A549 (cell line): ENCODE data around the gene TBCK. TPM values are rescaled to one million over a fixed set of nuclear protein-coding genes. Genes with fewer than 3 reads are reported as not detected.

ENCODE experiments used
- ATAC-seq, 2 experiments: fragments of 200-7000 bp in 1 of 2; fragments of >200 bp in 1 of 2; cut with Nextera tagmentation in 1 of 2; cut with Tn5 transposase in 1 of 2; 3 replicates each; pipeline versions ENCODE4 v1.8.0 to v1.9.1; 2018 to 2020; ENCODE audit warnings: mild to moderate bottlenecking in 1 of 2, moderate library complexity in 1 of 2
- CTCF ChIA-PET: fragments of 300-600 bp; sonication (Branson Sonifier 250); formaldehyde crosslinking; extraction: SDS; loops from one replicate; lab custom pipeline; 2021; ENCODE audit warnings: antibody characterized with exemption, inconsistent platforms; lab: Yijun Ruan, JAX
- POLR2A ChIA-PET: fragments of 350-600 bp; formaldehyde crosslinking; extraction: SDS; loops from one replicate; lab custom pipeline; 2021; ENCODE audit warnings: antibody characterized with exemption, inconsistent platforms; lab: Yijun Ruan, JAX
- DNase-seq, 2 experiments: peaks; one replicate each; pipeline versions ENCODE4 v3.0.0 to v3.0.0-alpha.2; 2011 to 2016; ENCODE audit warnings: low read depth in 1 of 2, low spot score in 1 of 2
- FAIRE-seq: peaks from 2 replicates; lab custom pipeline; 2011; peaks lifted over from hg19 to GRCh38; lab: Jason Lieb, UNC
- H3K27ac ChIP-seq, 2 experiments: fragments of >200 bp; sonication (Bioruptor Twin); formaldehyde crosslinking; 3 replicates each; pipeline ENCODE4 v1.5.1; 2016 to 2017
- H3K4me1 ChIP-seq: fragments of >200 bp; sonication (Bioruptor Twin); formaldehyde crosslinking; 3 replicates; pipeline ENCODE4 v1.6.1; 2016
- H3K4me2 ChIP-seq: fragments of >200 bp; sonication (Bioruptor Twin); formaldehyde crosslinking; 3 replicates; pipeline ENCODE4 v1.6.1; 2016
- H3K4me3 ChIP-seq: fragments of >200 bp; sonication (Bioruptor Twin); formaldehyde crosslinking; 3 replicates; pipeline ENCODE4 v1.5.1; 2016
- H3K9me3 ChIP-seq: fragments of >200 bp; sonication (Bioruptor Twin); formaldehyde crosslinking; 3 replicates; pipeline ENCODE4 v1.6.1; 2016
- CBX2 ChIP-seq: fragments of 200-600 bp; sonication (generic); IDR thresholded peaks from 2 replicates; pipeline ENCODE4 v1.6.1; 2016; ENCODE audit warnings: low read depth, mild to moderate bottlenecking, borderline replicate concordance
- CEBPB ChIP-seq, 2 experiments: fragments of >200 bp in 1 of 2; sonication (Bioruptor Twin) in 1 of 2; formaldehyde crosslinking in 1 of 2; IDR thresholded peaks; 2 replicates each; pipeline ENCODE4 v1.6.1; 2012 to 2016
- CHD2 ChIP-seq: fragments of 150-350 bp; IDR thresholded peaks from 2 replicates; pipeline ENCODE4 v1.6.1; 2014; ENCODE audit warnings: low read length; ENCODE audit not compliant: partially characterized antibody
- EHF ChIP-seq: fragments of 250-450 bp; sonication (Bioruptor Pico); IDR thresholded peaks from 2 replicates; pipeline ENCODE4 v1.5.0; 2020; ENCODE audit warnings: mild to moderate bottlenecking
- ESRRA ChIP-seq: fragments of 150-350 bp; IDR thresholded peaks from 2 replicates; pipeline ENCODE4 v1.6.1; 2014; ENCODE audit warnings: mild to moderate bottlenecking, low read length, borderline replicate concordance
- FOSL2 ChIP-seq, 2 experiments: fragments of 450-650 bp in 1 of 2; fragments of >200 bp in 1 of 2; sonication (Bioruptor Twin) in 1 of 2; formaldehyde crosslinking; IDR thresholded peaks; 2 replicates each; pipeline versions ENCODE4 v1.5.0 to v1.6.1; 2016 to 2020; ENCODE audit warnings: mild to moderate bottlenecking in 1 of 2, moderate library complexity in 1 of 2
- GATA3 ChIP-seq: IDR thresholded peaks from 2 replicates; pipeline ENCODE4 v1.6.1; 2012; ENCODE audit warnings: borderline replicate concordance
- HDAC2 ChIP-seq: fragments of 200-600 bp; sonication (generic); IDR thresholded peaks from 2 replicates; pipeline ENCODE4 v1.6.1; 2016
- HEYL ChIP-seq: fragments of 250-450 bp; sonication (Bioruptor Pico); IDR thresholded peaks from 2 replicates; pipeline ENCODE4 v1.8.0; 2021; ENCODE audit warnings: mild to moderate bottlenecking, moderate library complexity
- HOXA7 ChIP-seq: fragments of 250-450 bp; sonication (Bioruptor Pico); IDR thresholded peaks from 2 replicates; pipeline ENCODE4 v1.5.0; 2020; ENCODE audit warnings: mild to moderate bottlenecking, moderate library complexity
- JUNB ChIP-seq: fragments of >200 bp; sonication (Bioruptor Twin); formaldehyde crosslinking; IDR thresholded peaks from 2 replicates; pipeline ENCODE4 v1.6.1; 2016
- KDM1A ChIP-seq: fragments of 200-600 bp; sonication (generic); IDR thresholded peaks from 2 replicates; pipeline ENCODE4 v1.6.1; 2016; ENCODE audit warnings: low read depth, mild to moderate bottlenecking
- MAZ ChIP-seq: fragments of 150-350 bp; IDR thresholded peaks from 2 replicates; pipeline ENCODE4 v1.6.1; 2014; ENCODE audit warnings: antibody characterized with exemption, low read depth, low read length, borderline replicate concordance
- MYC ChIP-seq: IDR thresholded peaks from 2 replicates; pipeline ENCODE4 v1.6.1; 2012; ENCODE audit warnings: mild to moderate bottlenecking, inconsistent platforms, low read length, improper control_type of control experiment, borderline replicate concordance
- NPAS2 ChIP-seq: fragments of 250-450 bp; sonication (Bioruptor Pico); IDR thresholded peaks from 2 replicates; pipeline ENCODE4 v1.8.0; 2022; ENCODE audit warnings: mild to moderate bottlenecking, moderate library complexity, borderline replicate concordance
- POLR2A ChIP-seq: IDR thresholded peaks from 2 replicates; pipeline ENCODE4 v1.6.1; 2012; ENCODE audit warnings: mild to moderate bottlenecking, low read length
- RARB ChIP-seq: fragments of 250-450 bp; sonication (Bioruptor Pico); IDR thresholded peaks from 2 replicates; pipeline ENCODE4 v1.8.0; 2021; ENCODE audit warnings: mild to moderate bottlenecking, moderate library complexity
- RCOR1 ChIP-seq: fragments of 150-350 bp; IDR thresholded peaks from 2 replicates; pipeline ENCODE4 v1.6.1; 2014; ENCODE audit warnings: antibody characterized with exemption, low read length, low read depth
- SMC3 ChIP-seq: fragments of >200 bp; sonication (Bioruptor Twin); formaldehyde crosslinking; IDR thresholded peaks from 3 replicates; pipeline ENCODE4 v1.6.1; 2018; ENCODE audit warnings: inconsistent platforms
- ZC3H11A ChIP-seq: fragments of 450-650 bp; IDR thresholded peaks from 2 replicates; pipeline ENCODE4 v1.6.1; 2014; ENCODE audit warnings: antibody characterized with exemption, mild to moderate bottlenecking
- ZFP36 ChIP-seq: fragments of 450-650 bp; IDR thresholded peaks from 2 replicates; pipeline ENCODE4 v1.6.1; 2014; ENCODE audit warnings: borderline replicate concordance; ENCODE audit not compliant: partially characterized antibody
- ZNF302 ChIP-seq: fragments of 250-450 bp; sonication (Bioruptor Pico); IDR thresholded peaks from 2 replicates; pipeline ENCODE4 v1.9.0; 2021; ENCODE audit warnings: inconsistent platforms, mild to moderate bottlenecking, moderate library complexity
- ZSCAN20 ChIP-seq: fragments of 250-450 bp; sonication (Bioruptor Pico); IDR thresholded peaks from 2 replicates; pipeline ENCODE4 v1.8.0; 2022; ENCODE audit warnings: mild to moderate bottlenecking, moderate library complexity
- WGBS: methylation state at CpG from one replicate; pipeline ENCODE4 v1.1.6; 2017; ENCODE audit errors: missing lambda C conversion rate; 5-methylcytosine and 5-hydroxymethylcytosine counted together
- polyA plus RNA-seq, 4 experiments: library from polyadenylated mRNA; depleted of rRNA in 3 of 4; stranded (reverse); fragments of >200 nt; fragmentation: RNase III in 1 of 4; extraction: RNeasy Plus Mini Kit Qiagen cat#74134 plus additional on column Dnase treatment in 1 of 4; gene quantifications; 2 replicates in 3 of 4; 3 replicates in 1 of 4; pipeline ENCODE4 v1.2.3, GENCODE V29; 2011 to 2017
- TF ChIP-seq, protein P1 (sequence below): fragments of 250-450 bp; sonication (Bioruptor Pico); IDR thresholded peaks from 2 replicates; pipeline ENCODE4 v1.5.0; 2021; ENCODE audit warnings: mild to moderate bottlenecking, moderate library complexity, borderline replicate concordance
- TF ChIP-seq, protein P2 (sequence below): IDR thresholded peaks from 2 replicates; pipeline ENCODE4 v1.6.1; 2012
- TF ChIP-seq, protein P3 (sequence below): IDR thresholded peaks from 2 replicates; pipeline ENCODE4 v1.6.1; 2012; ENCODE audit warnings: low read depth, borderline replicate concordance
- TF ChIP-seq, protein P4 (sequence below): fragments of 250-450 bp; sonication (Bioruptor Pico); IDR thresholded peaks from 2 replicates; pipeline ENCODE4 v1.5.0; 2020; ENCODE audit warnings: low read depth, mild to moderate bottlenecking, moderate library complexity
- TF ChIP-seq, protein P5 (sequence below): IDR thresholded peaks from 2 replicates; pipeline ENCODE4 v1.6.1; 2012
- TF ChIP-seq, protein P6 (sequence below): fragments of 200-600 bp; sonication (generic); IDR thresholded peaks from 2 replicates; pipeline ENCODE4 v1.6.1; 2016; ENCODE audit warnings: antibody characterized with exemption, mild to moderate bottlenecking, moderate library complexity

Gene TBCK
- polyA plus RNA-seq, 2 of the 4 experiments (the other 2 are of a cell fraction) = 3.9 to 18.4 TPM

DNA sequence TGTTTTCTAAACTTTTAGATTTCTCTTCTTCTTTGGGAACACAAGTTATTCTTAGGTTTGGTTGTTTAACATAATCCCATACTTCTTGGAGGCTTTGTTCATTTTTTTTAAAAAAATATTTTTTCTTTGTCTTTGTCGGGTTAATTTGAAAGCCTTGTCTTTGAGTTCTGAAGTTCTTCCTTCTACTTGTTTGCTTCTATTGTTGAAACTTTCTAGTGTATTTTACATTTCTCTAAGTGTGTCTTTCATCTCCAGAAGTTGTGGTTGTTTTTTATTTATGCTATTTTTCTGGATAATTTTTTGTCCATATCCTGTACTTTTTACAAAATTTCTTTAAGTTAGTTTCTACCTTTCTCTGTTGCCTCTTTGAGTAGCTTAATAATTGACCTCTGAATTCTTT lies 304.6 kb downstream of the TBCK start:
- H3K9me3 ChIP-seq = no peaks in the 10 kb centered on the region
- ChIA-PET POLR2A (no interaction called here), CTCF (no interaction called here)
- no peak for DNase-seq
- H3K4me3 ChIP-seq = no peak overlapping the region
- no peaks in the 10 kb centered on the region for H3K4me1 ChIP-seq
- no peak for FAIRE-seq
- no peak overlapping the region for H3K27ac ChIP-seq
- WGBS = 77% methylated on average over 1 of the region's 1 CpG
- TF ChIP-seq ZC3H11A (no peak), ESRRA (no peak), FOSL2 (IDR thresholded peaks at IDR 0.05) (no peak), FOSL2 (CRISPR knock-in tag; IDR thresholded peaks at IDR 0.05) (no peak), GATA3 (no peak), ZSCAN20 (CRISPR knock-in tag) (no peak), CEBPB (IDR thresholded peaks at IDR 0.05) (no peak), NPAS2 (CRISPR knock-in tag) (no peak), ZNF302 (CRISPR knock-in tag) (no peak), CHD2 (no peak), EHF (no peak), SMC3 (no peak), RARB (no peak), MYC (no peak), HOXA7 (CRISPR knock-in tag) (no peak), RCOR1 (no peak)
- TF ChIP-seq, protein P1, sequence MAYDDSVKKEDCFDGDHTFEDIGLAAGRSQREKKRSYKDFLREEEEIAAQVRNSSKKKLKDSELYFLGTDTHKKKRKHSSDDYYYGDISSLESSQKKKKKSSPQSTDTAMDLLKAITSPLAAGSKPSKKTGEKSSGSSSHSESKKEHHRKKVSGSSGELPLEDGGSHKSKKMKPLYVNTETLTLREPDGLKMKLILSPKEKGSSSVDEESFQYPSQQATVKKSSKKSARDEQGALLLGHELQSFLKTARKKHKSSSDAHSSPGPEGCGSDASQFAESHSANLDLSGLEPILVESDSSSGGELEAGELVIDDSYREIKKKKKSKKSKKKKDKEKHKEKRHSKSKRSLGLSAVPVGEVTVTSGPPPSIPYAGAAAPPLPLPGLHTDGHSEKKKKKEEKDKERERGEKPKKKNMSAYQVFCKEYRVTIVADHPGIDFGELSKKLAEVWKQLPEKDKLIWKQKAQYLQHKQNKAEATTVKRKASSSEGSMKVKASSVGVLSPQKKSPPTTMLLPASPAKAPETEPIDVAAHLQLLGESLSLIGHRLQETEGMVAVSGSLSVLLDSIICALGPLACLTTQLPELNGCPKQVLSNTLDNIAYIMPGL = no peak
- TF ChIP-seq, protein P2, sequence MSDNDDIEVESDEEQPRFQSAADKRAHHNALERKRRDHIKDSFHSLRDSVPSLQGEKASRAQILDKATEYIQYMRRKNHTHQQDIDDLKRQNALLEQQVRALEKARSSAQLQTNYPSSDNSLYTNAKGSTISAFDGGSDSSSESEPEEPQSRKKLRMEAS = no peak
- TF ChIP-seq, protein P3, sequence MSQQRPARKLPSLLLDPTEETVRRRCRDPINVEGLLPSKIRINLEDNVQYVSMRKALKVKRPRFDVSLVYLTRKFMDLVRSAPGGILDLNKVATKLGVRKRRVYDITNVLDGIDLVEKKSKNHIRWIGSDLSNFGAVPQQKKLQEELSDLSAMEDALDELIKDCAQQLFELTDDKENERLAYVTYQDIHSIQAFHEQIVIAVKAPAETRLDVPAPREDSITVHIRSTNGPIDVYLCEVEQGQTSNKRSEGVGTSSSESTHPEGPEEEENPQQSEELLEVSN = no peak
- TF ChIP-seq, protein P4, sequence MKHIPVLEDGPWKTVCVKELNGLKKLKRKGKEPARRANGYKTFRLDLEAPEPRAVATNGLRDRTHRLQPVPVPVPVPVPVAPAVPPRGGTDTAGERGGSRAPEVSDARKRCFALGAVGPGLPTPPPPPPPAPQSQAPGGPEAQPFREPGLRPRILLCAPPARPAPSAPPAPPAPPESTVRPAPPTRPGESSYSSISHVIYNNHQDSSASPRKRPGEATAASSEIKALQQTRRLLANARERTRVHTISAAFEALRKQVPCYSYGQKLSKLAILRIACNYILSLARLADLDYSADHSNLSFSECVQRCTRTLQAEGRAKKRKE (CRISPR knock-in tag) = no peak
- TF ChIP-seq, protein P5, sequence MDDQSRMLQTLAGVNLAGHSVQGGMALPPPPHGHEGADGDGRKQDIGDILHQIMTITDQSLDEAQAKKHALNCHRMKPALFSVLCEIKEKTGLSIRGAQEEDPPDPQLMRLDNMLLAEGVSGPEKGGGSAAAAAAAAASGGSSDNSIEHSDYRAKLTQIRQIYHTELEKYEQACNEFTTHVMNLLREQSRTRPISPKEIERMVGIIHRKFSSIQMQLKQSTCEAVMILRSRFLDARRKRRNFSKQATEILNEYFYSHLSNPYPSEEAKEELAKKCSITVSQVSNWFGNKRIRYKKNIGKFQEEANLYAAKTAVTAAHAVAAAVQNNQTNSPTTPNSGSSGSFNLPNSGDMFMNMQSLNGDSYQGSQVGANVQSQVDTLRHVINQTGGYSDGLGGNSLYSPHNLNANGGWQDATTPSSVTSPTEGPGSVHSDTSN = no peak
- no peak overlapping the region for H3K4me2 ChIP-seq
- ATAC-seq = no peak

DNA sequence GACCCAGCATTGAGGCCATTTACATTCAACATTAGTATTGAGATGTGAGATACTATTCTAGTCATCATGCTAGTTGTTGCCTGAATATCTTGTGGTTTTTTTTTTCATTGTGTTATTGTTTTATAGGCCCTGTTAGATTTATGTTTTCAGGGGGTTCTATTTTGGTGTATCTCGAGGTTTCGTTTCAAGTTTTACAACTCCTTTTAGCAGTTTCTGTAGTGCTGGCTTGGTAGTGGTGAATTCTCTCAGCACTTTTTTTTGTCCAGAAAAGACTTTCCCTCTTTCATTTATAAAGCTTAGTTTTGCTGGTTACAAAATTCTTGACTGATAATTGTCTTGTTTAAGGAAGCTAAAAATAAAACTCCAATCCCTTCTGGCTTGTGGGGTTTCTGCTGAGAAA lies 305.2 kb downstream of the TBCK start:
- no peak for DNase-seq
- FAIRE-seq = no peak
- H3K4me3 ChIP-seq = no peak overlapping the region
- no peak for TF ChIP-seq POLR2A
- no peaks in the 10 kb centered on the region for H3K4me1 ChIP-seq
- ChIA-PET CTCF (no interaction called here), POLR2A (no interaction called here)
- no peaks in the 10 kb centered on the region for H3K9me3 ChIP-seq
- H3K4me2 ChIP-seq = no peak overlapping the region
- H3K27ac ChIP-seq = no peak overlapping the region
- ATAC-seq = no peak
- WGBS = 31% methylated on average over 2 of the region's 2 CpGs

DNA sequence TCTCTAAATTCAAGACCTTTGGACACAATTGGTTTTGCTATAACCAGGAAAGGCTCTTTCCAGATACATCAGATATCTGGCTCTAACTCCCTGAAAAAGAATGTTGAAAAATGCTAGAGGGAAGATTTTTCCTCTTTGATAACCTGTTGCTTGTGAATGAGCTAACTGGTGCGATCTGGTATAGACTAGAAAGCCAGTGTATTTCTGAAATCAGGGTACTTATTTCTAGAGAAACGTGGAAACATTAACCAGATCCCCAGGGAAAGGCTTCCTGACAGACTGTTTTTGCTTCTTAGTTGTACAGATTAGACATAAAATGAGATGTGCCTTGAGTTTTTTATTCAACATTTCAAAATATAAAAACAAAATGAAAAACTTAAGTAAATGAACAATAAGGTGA lies 313.0 kb downstream of the TBCK start:
- CTCF ChIA-PET = no interaction called here
- H3K4me1 ChIP-seq = peaks cover 6% of the 10 kb centered on the region; the same call in 1 of the 3 replicates
- FAIRE-seq (no peak), ATAC-seq (no peak), DNase-seq (no peak)
- H3K4me2 ChIP-seq = no peak overlapping the region
- H3K4me3 ChIP-seq = no peak overlapping the region
- whole genome bisulfite sequencing = 25% methylated on average over 2 of the region's 2 CpGs
- POLR2A ChIA-PET = no interaction called here
- no peaks in the 10 kb centered on the region for H3K9me3 ChIP-seq
- H3K27ac ChIP-seq = no peak overlapping the region
- TF ChIP-seq SMC3 (no peak), HDAC2 (no peak), RARB (no peak), EHF (no peak), KDM1A (no peak), CEBPB (IDR thresholded peaks at IDR 0.05) (no peak), ZFP36 (no peak), ZC3H11A (no peak), CBX2 (no peak), JUNB (no peak), HEYL (CRISPR knock-in tag) (no peak), MAZ (no peak)
- TF ChIP-seq, protein P6, sequence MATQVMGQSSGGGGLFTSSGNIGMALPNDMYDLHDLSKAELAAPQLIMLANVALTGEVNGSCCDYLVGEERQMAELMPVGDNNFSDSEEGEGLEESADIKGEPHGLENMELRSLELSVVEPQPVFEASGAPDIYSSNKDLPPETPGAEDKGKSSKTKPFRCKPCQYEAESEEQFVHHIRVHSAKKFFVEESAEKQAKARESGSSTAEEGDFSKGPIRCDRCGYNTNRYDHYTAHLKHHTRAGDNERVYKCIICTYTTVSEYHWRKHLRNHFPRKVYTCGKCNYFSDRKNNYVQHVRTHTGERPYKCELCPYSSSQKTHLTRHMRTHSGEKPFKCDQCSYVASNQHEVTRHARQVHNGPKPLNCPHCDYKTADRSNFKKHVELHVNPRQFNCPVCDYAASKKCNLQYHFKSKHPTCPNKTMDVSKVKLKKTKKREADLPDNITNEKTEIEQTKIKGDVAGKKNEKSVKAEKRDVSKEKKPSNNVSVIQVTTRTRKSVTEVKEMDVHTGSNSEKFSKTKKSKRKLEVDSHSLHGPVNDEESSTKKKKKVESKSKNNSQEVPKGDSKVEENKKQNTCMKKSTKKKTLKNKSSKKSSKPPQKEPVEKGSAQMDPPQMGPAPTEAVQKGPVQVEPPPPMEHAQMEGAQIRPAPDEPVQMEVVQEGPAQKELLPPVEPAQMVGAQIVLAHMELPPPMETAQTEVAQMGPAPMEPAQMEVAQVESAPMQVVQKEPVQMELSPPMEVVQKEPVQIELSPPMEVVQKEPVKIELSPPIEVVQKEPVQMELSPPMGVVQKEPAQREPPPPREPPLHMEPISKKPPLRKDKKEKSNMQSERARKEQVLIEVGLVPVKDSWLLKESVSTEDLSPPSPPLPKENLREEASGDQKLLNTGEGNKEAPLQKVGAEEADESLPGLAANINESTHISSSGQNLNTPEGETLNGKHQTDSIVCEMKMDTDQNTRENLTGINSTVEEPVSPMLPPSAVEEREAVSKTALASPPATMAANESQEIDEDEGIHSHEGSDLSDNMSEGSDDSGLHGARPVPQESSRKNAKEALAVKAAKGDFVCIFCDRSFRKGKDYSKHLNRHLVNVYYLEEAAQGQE = no peak
